HG03280 (cell line): ENCODE results near the gene TRA2A.
"Not testable (repeated sequence)": the region's sequence is repeated elsewhere in the genome, so short reads cannot be mapped to it uniquely, and the experiment has no call there.

ENCODE experiments used
- ATAC-seq: cut with Tn5 transposase; IDR thresholded peaks from one replicate; pipeline ENCODE4 v1.9.1; 2021; ENCODE audit warnings: mild to moderate bottlenecking, moderate library complexity; ENCODE audit not compliant: unreplicated experiment

The TRA2A gene

DNA sequence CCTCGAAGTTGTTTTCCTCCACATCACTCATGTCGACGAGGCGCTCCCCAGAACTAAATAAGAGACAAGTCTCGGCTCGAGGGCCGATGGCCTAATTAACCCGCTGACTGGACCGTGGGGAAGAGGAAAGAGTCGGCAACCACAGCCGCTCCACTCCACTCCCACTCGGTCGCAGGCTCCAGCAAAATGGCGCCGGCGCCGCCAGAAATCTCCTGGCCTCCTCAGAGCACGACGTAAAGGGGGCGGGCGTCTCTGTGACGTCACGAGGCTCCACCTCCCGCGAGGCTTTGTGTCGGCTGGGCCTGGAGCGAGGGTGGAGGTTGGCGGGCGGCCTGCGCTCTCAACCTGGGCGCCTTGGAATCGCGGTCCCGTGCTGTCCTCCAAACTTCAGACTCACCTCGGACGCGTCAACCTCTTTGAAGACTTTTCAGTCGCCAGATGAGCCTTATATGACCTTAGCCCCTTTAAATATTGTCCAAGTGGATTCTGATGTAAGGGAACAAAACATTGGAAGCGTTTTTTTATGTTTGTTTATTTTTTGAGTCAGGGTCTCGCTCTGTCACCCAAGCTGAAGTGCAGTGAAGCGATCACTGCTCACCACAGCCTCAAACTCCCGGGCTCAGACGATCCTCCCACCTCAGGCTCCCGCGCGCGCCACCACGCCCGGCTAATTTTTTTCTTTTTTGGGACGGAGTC is at the start of gene TRA2A:
Gene TRA2A (minus strand): TSS at position 188 of the 696 bp plus-strand sequence. CDS start 157 bp downstream, at position 31.
- ATAC-seq = peak; percentile 95

DNA sequence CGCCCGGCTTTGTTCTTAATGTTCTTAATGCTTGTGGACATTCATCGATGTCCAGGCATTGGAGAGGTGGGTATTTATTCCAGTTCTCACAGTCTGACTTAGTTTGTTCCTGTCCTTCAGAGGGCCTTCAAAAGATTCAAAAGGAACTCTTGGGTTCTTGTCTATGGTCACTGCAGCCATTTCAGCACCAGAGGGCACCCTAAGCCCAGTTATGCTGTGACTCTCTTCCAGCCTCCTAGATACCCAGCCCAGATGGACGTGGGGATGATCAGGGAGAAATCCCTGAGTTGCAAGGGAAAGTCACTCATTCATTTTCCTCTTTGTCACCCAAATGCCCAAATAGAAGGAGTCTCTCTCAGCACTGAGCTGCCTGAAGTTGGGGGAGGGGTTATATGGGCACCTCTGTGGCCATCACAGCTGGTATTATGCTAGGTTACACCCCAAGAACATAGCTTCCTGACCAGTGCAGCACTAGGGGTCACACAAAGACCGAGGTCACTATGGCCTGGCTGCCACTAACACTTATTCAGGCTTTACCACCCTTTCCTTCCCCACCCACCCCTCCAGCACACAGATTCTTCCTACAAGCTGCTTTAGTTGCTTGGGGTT is 38.9 kb upstream of the TRA2A start:
- ATAC-seq = peak; percentile 85

DNA sequence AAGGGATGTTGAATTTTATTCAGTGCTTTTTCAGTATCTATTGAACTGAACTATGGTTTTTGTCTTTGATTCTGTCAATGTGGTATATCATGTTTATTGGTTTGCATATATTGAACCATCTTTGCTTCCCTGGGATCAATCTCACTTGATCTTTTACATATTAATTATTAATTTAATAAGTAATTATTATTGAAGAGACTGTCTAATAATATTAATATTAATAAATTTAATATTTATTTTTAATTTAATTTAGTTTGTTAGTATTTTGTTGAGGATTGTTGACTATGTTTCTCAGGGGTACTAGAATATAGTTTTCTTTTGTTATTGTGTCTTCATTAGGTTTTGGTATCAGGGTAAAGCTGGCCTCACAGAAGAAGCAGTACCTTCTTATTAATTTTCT is 26.5 kb upstream of the TRA2A start:
- no peak for ATAC-seq

DNA sequence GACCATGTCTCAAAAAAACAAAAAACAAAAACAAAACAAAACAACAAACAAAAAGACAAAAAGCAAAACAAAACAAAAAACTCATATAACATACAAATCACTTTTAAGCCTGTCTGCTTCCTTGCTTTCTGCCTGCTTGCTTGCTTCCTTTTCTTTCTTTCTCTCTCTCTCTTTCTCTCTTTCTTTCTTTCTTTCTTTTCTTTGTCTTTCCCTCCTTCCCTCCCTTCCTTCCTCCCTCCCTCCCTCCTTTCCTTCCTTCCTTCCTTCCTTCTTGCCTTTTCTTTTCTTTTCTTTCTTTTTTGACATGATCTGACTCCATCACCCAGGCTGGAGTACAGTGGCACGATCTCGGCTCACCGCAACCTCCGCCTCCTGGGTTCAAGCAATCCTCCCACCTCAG is 15.9 kb upstream of the TRA2A start:
- ATAC-seq = no peak

DNA sequence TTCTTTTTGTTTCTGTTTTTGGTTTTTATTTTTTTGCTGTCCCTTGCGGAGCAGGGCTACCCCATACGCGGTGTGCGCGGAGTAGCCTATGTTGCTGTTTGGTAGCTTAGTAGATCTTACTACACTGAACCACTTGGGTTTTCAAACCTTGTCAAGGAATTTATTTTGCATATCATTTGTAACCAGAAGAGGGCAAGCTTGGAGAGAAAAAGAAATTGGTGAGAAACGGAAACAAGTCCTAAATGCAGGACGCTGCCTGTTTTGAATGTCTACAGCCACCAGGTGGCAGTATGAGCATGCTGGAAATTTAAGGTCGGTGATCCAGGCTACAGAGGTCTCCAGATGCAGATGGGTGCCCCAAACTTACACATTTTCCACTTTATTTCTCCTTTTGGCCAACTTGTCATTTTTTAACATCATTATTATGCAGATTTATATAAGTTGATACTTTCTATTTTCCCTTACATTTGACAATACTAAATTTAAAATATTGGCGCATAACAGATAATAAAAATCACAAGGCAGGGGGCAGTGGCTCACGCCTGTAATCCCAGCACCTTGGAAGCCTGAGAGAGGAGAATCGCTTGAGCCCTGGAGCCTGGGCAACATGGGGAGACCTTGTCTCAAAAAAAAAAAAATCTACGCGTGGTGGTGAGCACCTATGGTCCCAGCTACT is 15.3 kb upstream of the TRA2A start:
- no peak for ATAC-seq

DNA sequence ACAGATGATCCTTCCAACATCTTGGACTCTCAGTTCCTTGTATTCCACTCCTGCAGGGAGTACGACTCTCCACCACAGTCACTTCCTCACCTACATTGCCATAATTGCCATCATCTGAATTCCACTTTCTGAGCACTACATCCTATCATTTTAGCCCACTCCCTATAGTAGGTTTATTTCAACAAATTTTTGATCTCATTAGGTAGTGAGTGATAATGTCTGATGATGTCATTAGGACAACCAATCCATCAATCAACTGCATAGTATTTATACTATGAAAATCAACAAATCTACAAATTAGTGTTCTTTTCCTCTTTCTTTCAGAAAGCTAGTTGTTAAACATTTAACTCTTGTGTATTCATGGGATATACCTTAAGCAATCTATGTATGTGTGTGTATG is 13.7 kb upstream of the TRA2A start:
- ATAC-seq = no peak

DNA sequence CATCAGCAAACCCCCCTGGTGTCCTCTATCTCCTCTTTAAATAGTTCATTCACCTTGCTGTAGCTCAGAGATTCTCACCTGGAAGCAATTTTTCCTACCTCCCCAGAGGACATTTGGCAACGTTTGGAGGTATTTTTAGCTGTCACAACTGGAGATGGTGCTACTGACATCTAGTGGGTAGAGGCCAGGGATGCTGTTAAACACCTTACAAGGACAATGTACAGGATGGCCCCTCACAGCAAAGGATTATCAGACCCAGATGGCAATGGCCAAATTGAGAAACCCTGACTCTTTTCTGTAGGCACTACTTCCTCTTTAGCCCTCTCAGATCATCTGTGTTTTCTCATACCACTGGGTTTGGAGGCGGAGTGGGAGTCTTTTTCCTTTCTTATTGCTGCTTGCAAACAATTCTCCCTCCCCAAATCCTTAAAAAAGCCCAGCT is 13.2 kb upstream of the TRA2A start:
- ATAC-seq = peak; percentile 62

DNA sequence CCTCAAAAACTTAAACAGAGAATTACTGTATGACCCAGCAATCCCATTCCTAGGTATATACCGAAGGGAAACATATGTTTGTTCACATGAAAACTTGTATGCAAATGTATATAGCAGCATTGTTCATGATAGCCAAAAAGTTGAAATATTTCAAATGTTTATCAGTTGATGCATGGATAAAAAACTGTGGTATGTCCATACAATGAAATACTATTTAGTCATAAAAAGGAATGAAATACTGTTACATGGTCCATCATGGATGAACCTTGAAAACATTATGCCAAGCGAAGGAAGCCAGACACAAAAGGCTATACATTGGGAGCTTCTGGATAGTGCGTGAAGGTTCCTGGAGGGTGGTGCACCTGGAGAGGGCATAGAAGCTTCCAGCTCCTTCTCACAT is 11.0 kb upstream of the TRA2A start:
- ATAC-seq = no peak

DNA sequence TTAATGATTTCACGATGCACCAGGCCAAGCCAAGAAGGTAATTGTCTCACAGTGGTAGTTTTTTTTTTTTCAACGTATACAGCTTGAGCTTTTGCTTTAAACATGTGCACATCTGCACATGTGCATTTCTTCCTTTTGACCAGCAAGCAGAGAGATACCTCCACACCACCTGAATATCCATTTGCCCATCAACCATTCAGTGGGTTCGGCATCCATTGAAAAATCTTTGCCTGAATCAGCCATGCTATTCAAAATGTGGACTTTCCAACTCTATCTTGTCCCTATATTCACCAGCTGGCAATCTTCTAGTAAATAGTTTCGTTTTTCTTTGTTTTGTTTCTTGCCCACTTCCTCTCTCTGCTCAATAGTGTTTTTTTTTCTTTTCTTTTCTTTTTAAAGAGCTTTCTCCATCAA is 7.7 kb upstream of the TRA2A start:
- peak; percentile 66 for ATAC-seq

DNA sequence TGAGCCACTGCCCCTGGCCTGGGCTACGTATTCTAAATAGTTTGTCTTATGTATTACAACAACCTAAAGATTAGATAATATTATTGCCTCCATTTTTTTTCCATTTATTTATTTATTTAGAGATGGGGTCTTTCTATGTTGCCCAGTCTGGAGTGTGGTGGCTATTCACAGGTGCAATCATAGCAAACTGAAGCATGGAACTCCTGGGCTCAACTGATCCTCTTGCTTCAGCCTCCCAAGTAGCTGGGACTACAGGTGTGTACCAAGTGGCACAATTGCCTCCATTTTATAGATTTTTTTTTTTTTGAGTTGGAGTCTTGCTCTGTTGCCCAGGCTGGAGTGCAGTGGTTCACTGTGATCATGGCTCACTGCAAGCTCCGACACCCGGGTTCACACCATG is 6.5 kb upstream of the TRA2A start:
- ATAC-seq = no peak

DNA sequence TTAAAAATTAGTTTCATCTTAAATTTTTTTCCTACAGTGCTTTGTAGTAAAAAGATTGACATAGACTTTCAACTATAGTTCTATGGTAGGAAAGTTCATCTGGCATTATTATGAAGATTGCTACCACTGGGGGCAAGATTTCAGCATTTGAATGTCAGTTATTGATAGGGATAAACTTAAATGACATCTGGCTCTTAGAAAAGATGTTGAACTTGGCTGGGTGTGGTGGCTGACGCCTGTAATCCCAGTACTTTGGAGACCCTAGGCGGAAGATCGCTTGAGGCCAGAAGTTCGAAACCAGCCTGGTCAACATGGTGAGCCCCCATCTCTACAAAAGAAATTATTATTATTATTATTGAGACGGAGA is 1.4 kb upstream of the TRA2A start:
- ATAC-seq = no peak

DNA sequence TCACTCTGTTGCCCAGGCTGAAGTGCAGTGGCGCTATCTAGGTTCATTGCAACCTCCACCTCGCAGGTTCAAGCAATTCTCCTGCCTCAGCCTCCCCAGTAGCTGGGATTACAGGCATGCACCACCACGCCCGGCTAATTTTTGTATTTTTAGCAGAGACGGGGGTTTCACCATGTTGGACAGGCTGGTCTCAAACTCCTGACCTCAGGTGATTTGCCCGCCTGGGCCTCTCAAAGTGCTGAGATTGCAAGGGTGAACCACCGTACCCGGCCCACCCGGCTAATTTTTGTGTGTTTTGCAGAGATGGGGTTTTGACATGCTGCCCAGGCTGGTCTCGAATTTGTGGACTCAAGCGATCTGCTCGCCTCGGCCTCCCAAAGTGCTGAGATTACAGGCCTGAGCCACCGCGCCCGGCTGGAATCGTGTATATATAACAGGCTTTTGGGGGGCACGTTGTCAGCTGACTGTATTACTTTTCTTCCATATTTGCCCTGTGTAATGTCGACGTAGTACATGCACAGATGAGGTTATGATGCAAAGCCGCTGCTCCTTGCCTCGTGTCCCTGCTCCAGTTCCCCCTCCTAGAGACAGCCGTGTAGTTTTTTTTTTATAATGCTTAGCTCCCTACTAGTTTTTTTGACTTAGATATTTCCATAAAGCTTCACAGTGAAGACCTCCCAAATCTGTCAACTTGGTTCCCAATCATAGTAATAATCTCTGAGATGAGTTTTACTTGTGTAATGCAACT is 883 bp upstream of the TRA2A start:
- ATAC-seq = no peak

DNA sequence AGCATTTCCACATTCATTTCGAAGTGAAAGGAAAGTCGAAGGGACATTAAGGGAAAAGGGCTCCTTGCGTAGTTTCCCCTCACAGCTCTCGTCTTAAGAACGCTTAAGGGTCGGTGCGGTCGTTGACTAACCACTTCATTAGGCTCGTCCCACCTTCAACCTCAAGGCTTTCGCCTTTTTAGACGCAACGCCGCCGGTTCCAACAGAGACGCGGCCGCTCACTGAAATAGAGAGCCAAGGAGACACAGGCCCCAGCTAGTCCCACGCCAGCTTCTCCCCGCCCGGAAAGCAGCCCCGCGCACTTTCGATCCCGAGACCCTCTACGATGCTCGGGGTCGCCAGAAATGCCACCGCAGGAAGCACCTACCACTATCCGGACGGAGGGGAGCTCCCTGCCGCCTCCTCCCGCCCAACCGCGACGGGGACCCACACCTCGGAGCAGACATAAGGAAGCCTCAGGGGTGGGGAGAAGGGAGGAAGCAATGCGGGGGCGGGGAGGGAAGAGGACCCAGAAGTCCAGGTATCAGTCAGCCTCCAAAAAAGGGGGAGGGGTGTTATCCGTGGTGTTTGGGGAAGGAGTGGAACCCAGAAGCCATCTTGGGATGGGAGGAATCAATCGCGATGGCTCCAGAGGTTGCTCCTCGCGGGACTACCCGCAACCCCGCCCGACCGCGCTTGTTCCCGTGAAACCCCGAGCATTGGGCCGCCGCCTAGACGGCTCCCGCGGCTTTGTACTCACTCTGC is 559 bp downstream of the TRA2A start:
- peak; percentile 25 for ATAC-seq

DNA sequence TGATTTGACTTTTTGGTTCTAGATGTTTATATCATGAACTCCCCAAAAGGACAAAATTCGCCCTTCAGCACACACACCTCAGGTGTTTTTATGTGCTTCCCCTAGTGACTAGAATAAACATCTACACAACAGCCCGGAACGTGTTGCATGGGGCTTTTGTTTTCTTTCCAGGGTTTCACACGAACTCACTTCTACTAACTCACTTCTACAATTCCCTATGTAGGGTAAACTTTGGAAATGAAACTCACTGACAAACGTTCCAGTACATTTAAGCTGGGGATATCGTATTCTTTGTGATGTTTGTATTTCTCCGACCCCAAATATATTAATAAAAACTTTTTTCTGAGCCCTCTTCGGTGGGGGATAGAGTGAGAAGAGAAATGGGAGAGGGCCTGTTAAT is 1.4 kb downstream of the TRA2A start:
- peak; percentile 41 for ATAC-seq

DNA sequence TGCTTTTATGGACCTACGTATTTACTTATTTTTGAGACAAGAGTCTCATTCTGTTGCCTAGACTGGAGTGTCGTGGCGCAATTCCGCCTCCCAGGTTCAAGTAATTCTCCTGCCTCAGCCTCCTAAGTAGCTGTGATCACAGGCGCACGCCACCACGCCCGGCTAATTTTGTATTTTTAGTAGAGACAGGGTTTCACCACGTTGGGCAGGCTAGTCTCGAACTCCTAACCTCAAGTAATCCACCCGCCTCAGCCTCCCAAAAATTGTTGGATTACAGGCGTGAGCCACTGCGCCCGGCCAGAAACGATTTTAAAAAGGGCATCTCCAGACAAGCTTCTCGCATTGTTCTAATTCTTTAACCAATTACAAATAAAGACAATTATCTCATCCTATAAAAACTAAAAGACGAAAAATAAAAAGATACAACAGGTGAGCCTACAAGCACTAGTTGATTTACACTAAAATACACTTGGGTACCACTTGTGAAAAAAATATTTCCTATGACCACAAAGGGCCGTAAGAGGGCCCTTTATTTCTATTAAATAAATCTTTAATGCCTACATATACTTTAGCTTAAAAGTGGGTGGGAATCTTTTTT is 2.4 kb downstream of the TRA2A start:
- ATAC-seq = no peak

DNA sequence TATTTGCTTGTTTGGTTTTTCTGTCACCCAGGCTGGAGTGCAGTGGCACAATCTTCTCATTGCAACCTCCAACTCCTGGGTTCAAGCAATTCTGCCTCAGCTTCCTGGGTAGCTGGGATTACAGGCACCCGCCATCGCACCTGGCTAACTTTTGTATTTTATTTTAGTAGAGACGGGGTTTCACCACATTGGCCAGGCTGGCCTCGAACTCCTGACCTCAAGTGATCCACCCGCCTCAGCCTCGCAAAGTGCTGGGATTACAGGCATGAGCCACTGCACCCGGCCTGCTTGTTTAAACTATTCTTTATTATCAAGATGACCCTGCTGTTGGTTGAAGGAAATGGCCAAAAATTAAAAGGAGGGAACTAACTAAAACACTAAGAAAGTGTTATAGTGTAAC is 6.2 kb downstream of the TRA2A start:
- ATAC-seq = not testable (repeated sequence)

DNA sequence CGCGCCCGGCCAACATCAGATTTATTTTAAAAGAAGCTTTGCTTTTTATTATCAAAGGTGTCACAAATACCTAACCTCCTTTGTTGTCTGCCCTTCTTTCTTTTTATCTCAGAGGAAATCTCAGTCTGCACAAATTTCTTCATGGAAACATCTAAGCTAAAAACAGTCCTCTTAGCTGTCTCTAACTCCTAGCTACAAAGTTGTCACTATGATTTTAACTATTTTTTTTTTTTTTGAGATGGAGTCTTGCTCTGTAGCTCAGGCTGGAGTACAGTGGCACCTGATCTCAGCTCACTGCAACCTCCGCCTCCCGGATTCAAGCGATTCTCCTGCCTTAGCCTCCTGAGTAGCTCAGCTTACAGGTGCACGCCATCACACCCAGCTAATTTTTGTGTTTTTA is 7.3 kb downstream of the TRA2A start:
- no peak for ATAC-seq

DNA sequence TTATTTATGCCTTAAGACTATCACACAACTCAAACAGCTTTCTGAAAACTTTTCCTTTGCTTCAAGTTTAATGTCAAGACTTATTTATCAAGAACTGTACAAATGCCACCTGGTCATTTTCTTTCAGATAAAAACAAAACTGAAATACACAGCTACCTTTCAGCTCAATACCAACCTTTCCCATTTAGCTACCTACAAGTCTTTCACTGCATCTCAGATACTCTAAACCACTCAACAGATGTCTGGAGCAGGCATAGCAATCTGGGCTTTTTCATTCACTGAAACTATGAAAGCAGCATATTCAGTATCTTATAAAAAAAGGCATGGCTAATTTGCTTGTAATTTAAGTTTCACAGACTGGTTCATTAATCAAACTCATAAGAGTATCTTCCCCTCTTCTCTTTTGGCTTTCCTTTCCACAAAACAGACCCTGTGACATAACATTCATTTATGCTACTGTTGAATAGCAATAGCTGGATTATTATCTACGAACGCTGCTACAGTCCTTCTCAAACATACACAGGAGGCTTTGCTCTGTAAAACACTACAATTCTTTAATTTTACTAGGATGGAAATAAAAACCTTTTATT is 8.2 kb downstream of the TRA2A start:
- no peak for ATAC-seq

DNA sequence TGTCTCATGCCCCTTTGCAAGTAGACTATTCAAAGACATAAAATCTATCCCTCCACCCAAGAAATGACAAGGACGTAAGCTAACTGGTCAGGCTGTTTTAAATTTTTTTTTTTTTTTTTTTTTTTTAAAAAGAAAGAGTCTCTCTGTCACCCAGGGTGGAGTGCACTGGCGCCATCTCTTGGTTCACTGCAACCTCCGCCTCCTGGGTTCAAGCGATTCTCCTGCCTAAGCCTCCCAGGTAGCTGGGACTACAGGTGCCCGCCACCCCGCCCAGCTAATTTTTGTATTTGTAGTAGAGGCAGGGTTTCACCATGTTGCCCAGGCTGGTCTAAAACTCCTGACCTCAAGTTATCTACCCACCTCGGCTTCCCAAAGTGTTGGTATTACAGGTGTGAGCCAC is 11.2 kb downstream of the TRA2A start:
- no peak for ATAC-seq

DNA sequence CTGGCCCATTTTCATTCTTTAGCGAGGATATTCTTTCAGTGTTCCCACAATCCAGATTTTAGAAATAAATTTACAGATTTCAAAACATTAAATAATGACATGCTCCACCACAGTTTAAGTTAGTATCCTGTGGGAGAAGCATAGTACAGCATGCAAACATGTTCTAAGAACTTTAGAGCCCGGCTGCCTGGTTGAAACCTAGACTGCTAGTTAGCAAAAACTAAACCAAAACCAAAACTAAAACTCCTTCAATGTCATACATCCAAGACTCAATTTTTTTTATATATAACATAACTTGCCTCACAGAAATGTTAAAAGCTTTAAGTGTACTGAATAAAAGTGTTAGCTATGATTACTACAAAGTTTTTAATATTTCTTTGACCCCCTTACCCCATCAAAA is 17.0 kb downstream of the TRA2A start:
- peak; percentile 48 for ATAC-seq
